Activated CD8-positive, alpha-beta T cell treated with anti-CD3 and anti-CD28 coated beads for 36 hours (primary cell): ENCODE measurements around the gene LHX4. TPM values are rescaled to one million over a fixed set of nuclear protein-coding genes. Genes with fewer than 3 reads are reported as not detected.

ENCODE experiments used
- ATAC-seq: fragments of 200-7000 bp; cut with Tn5 transposase; one replicate; pipeline ENCODE4 v1.10.0; 2021; ENCODE audit warnings: mild to moderate bottlenecking, moderate library complexity
- CTCF ChIA-PET: fragments of 350-600 bp; sonication (Branson Sonifier 250); formaldehyde crosslinking; loops from one replicate; lab custom pipeline; 2021; ENCODE audit warnings: antibody characterized with exemption; lab: Charles Lee
- POLR2A ChIA-PET: fragments of 350-600 bp; sonication (Branson Sonifier 250); formaldehyde crosslinking; loops from one replicate; lab custom pipeline; 2021; ENCODE audit warnings: antibody characterized with exemption; lab: Charles Lee
- DNase-seq: peaks from one replicate; pipeline ENCODE4 v3.0.0-alpha.2; 2020
- H3K27ac Mint-ChIP-seq: one replicate; pipeline ENCODE4 v1.8.0; 2021; ENCODE audit warnings: mild to moderate bottlenecking, mixed read lengths
- H3K27me3 Mint-ChIP-seq: one replicate; pipeline ENCODE4 v1.8.0; 2021; ENCODE audit warnings: mixed read lengths
- H3K36me3 Mint-ChIP-seq: one replicate; pipeline ENCODE4 v1.8.0; 2021; ENCODE audit warnings: low read depth, mixed read lengths
- H3K4me1 Mint-ChIP-seq: one replicate; pipeline ENCODE4 v1.8.0; 2021; ENCODE audit warnings: low read depth, mixed read lengths
- H3K4me3 Mint-ChIP-seq: one replicate; pipeline ENCODE4 v1.8.0; 2021; ENCODE audit warnings: mild to moderate bottlenecking, moderate library complexity, mixed read lengths
- H3K9me3 Mint-ChIP-seq: one replicate; pipeline ENCODE4 v1.8.0; 2021; ENCODE audit warnings: mixed read lengths
- CTCF ChIP-seq: fragments of 200-600 bp; IDR thresholded peaks from one replicate; pipeline ENCODE4 v1.8.0; 2022; ENCODE audit warnings: antibody characterized with exemption, mild to moderate bottlenecking
- intact Hi-C: fragments of 100-400 bp; cut with micrococcal nuclease; formaldehyde crosslinking; loops from one replicate; pipeline ENCODE4 v1.10.0; 2022
- total RNA-seq, 2 experiments: library from RNA; stranded (reverse); gene quantifications; one replicate each; pipeline ENCODE4 v1.2.3, GENCODE V29; 2021

The LHX4 gene
- total RNA-seq, 2 experiments from 2014 or later, result not detected

DNA sequence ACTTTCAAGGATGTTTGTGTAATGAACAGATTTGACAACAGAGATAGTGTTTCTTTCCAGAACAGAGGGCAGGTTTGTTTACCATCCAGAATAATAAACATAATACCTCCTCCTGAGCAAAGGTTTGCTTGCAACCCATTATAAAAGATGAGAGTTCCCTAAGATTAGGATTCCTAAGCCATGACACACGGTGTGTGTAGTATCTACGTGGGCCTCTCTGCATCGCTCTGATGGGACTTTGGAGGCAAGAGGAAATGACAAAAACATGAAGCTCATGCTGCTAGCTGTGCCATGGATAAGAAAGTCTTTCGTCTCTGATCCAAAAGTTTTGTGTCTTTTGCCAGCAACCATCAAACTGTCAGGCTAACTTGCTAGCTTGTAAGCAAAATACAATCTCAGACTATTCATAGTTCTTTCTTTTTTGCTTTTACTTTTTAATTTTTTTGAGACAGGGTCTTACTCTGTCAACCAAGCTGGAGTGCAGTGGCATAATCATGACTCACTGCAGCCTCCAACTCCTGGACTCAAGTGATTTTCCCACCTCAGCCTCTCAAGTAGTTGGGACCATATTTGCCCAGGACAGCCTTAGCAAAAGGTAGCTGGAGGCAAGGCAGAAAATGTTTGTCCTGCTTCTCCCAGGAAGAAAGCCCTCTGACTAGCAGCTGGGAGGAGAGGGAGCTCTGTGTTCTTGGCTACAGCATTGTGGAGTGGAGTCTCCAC lies 81.1 kb downstream of the LHX4 start:
- ATAC-seq, result no peak
- H3K4me1 Mint-ChIP-seq, result no peaks in the 10 kb centered on the region
- no peaks in the 10 kb centered on the region for H3K27me3 Mint-ChIP-seq

GRCh38 chr1:180312926-180313325 lies 82.9 kb downstream of the LHX4 start:
- no peaks in the 10 kb centered on the region for H3K9me3 Mint-ChIP-seq
- H3K27me3 Mint-ChIP-seq, result no peaks in the 10 kb centered on the region
- POLR2A ChIA-PET, result no interaction called here
- TF ChIP-seq CTCF, result no peak
- H3K36me3 Mint-ChIP-seq, result peaks cover 17% of the 10 kb centered on the region
- intact Hi-C loops, result no loop called here
- no peak for ATAC-seq
- CTCF ChIA-PET, result no interaction called here
- DNase-seq, result no peak
- peaks cover 10% of the 10 kb centered on the region for H3K4me1 Mint-ChIP-seq
- H3K4me3 Mint-ChIP-seq, result no peak overlapping the region
- no peak overlapping the region for H3K27ac Mint-ChIP-seq

More for the DNA sequence above, 81.1 kb downstream of the LHX4 start:
- TF ChIP-seq CTCF, result no peak
- peaks cover 9% of the 10 kb centered on the region for H3K9me3 Mint-ChIP-seq
- DNase-seq, result no peak
- peaks cover 28% of the 10 kb centered on the region for H3K36me3 Mint-ChIP-seq
- CTCF ChIA-PET, result interaction anchor here (0.8 kb wide), 1 partner anchor 167 kb away, joined by 3 read pairs; no protein-coding TSS in a partner anchor
- intact Hi-C loops, result no loop called here
- POLR2A ChIA-PET, result interaction anchor here (1.3 kb wide), 1 partner anchor 14 kb away, joined by 4 read pairs; no protein-coding TSS in a partner anchor
- H3K4me3 Mint-ChIP-seq, result no peak overlapping the region
- H3K27ac Mint-ChIP-seq, result no peak overlapping the region

DNA sequence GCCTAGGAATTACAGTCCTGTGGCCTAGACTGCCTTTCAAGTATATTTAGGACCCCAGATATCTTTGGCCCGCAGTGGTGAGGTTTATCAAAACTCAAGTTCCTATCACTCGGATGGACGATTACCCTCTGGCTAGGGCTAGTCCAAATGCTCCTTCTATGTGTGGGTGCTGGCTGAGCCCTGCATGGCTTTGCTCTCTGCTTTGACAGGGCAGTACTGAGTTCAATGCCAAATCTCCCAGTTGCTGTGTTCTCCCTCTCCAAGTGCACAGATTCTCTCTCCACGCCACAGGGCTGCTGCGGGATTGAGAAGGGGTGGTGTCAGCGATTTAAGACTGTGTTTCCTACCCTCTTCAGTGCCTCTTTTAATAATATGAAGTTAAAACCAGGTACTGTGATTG lies 97.0 kb downstream of the LHX4 start:
- no peak for DNase-seq
- Mint-ChIP-seq H3K27ac (no peak overlapping the region), H3K27me3 (no peaks in the 10 kb centered on the region), H3K9me3 (peaks cover 13% of the 10 kb centered on the region), H3K4me3 (no peak overlapping the region), H3K36me3 (peaks cover 14% of the 10 kb centered on the region), H3K4me1 (no peaks in the 10 kb centered on the region)
- intact Hi-C loops, result no loop called here
- POLR2A ChIA-PET, result interaction anchor here (1.0 kb wide), 1 partner anchor 30 kb away, joined by 3 read pairs; no protein-coding TSS in a partner anchor
- ATAC-seq, result no peak
- no peak for TF ChIP-seq CTCF
- CTCF ChIA-PET, result no interaction called here

Other genes with a start within 250 kb of the LHX4 start
- 10 to 100 TPM; 32.2 to 33.9 TPM for gene QSOX1, start 75.4 kb upstream of the LHX4 start, total RNA-seq